Mucosa of gallbladder (tissue), 1 donor: ENCODE data around the gene NKAIN2. TPM values are rescaled to one million over a fixed set of nuclear protein-coding genes. Genes with fewer than 3 reads are reported as not detected.
"Not testable (repeated sequence)": the region's sequence is repeated elsewhere in the genome, so short reads cannot be mapped to it uniquely, and the experiment has no call there.

ENCODE experiments used
- DNase-seq: peaks from one replicate; pipeline ENCODE4 v3.0.0-alpha.2; 2020; ENCODE audit warnings: low spot score
- total RNA-seq: library from RNA; stranded (reverse); gene quantifications from one replicate; pipeline ENCODE4 v1.2.1, GENCODE V29; 2021
- donor health status: DM: no; HTN: no; CAD: no.

NKAIN2 gene
- total RNA-seq, 1 donor from 2014 or later: 0.29 TPM

- no peak for DNase-seq
Measured at GRCh38 chr6:123895346-123895745, 91.7 kb downstream of the NKAIN2 start.

- DNase-seq: no peak
Measured at GRCh38 chr6:123895806-123896205, 92.1 kb downstream of the NKAIN2 start.

- DNase-seq: no peak
Measured at GRCh38 chr6:123896869-123897268, 93.2 kb downstream of the NKAIN2 start.

- no peak for DNase-seq
Measured at GRCh38 chr6:123897965-123898364, 94.3 kb downstream of the NKAIN2 start.

GRCh38 chr6:123898665-123899064, 95.0 kb downstream of the NKAIN2 start:
- DNase-seq: no peak

GRCh38 chr6:123899745-123900144, 96.1 kb downstream of the NKAIN2 start:
- DNase-seq: no peak

GRCh38 chr6:123901436-123901835, 97.8 kb downstream of the NKAIN2 start:
- no peak for DNase-seq

GRCh38 chr6:123902738-123903313, 99.2 kb downstream of the NKAIN2 start:
- no peak for DNase-seq

- no peak for DNase-seq
Measured at GRCh38 chr6:123904228-123904627, 100.6 kb downstream of the NKAIN2 start.

- DNase-seq: no peak
Measured at GRCh38 chr6:123908797-123909196, 105.1 kb downstream of the NKAIN2 start.

GRCh38 chr6:123909989-123910388, 106.3 kb downstream of the NKAIN2 start:
- DNase-seq: no peak

- DNase-seq: no peak
Measured at GRCh38 chr6:123913863-123914262, 110.2 kb downstream of the NKAIN2 start.

GRCh38 chr6:123923379-123923778, 119.7 kb downstream of the NKAIN2 start:
- DNase-seq: not testable (repeated sequence)

GRCh38 chr6:123925350-123925749, 121.7 kb downstream of the NKAIN2 start:
- DNase-seq: no peak

GRCh38 chr6:123925842-123926399, 122.3 kb downstream of the NKAIN2 start:
- no peak for DNase-seq

- no peak for DNase-seq
Measured at GRCh38 chr6:123928529-123928928, 124.9 kb downstream of the NKAIN2 start.

GRCh38 chr6:123931928-123932327, 128.3 kb downstream of the NKAIN2 start:
- no peak for DNase-seq

GRCh38 chr6:123940551-123940950, 136.9 kb downstream of the NKAIN2 start:
- DNase-seq: no peak

- DNase-seq: no peak
Measured at GRCh38 chr6:123941855-123942254, 138.2 kb downstream of the NKAIN2 start.

- no peak for DNase-seq
Measured at GRCh38 chr6:123945386-123945785, 141.7 kb downstream of the NKAIN2 start.

- peak; percentile 42 for DNase-seq
Measured at GRCh38 chr6:123953920-123954319, 150.3 kb downstream of the NKAIN2 start.

- DNase-seq: no peak
Measured at GRCh38 chr6:123956492-123957139, 153.0 kb downstream of the NKAIN2 start.

GRCh38 chr6:123962508-123962907, 158.8 kb downstream of the NKAIN2 start:
- peak; percentile 91 for DNase-seq
